Suprapubic skin (tissue), 4 donors: ENCODE data around the gene MIPOL1. TPM values are rescaled to one million over a fixed set of nuclear protein-coding genes. Genes with fewer than 3 reads are reported as not detected.
"Not testable (repeated sequence)": the region's sequence is repeated elsewhere in the genome, so short reads cannot be mapped to it uniquely, and the experiment has no call there.

Experiments
- DNase-seq, 2 donors: peaks; one replicate each; pipeline ENCODE4 v3.0.0-alpha.2; 2019; ENCODE audit warnings: low spot score in 2 of 2
- H3K27ac ChIP-seq: fragments of 200-600 bp; sonication (generic); one replicate; pipeline ENCODE4 v1.5.1; 2019
- H3K27me3 ChIP-seq: fragments of 200-600 bp; sonication (generic); one replicate; pipeline ENCODE4 v1.5.1; 2019
- H3K36me3 ChIP-seq: fragments of 200-600 bp; sonication (generic); one replicate; pipeline ENCODE4 v1.5.1; 2019
- H3K4me1 ChIP-seq: fragments of 200-600 bp; sonication (generic); one replicate; pipeline ENCODE4 v1.5.1; 2019
- H3K4me3 ChIP-seq: fragments of 200-600 bp; sonication (generic); one replicate; pipeline ENCODE4 v1.5.1; 2019; ENCODE audit warnings: mild to moderate bottlenecking
- H3K9me3 ChIP-seq: fragments of 200-600 bp; sonication (generic); one replicate; pipeline ENCODE4 v1.5.1; 2019
- CTCF ChIP-seq, 2 donors: fragments of 200-600 bp in 1 of 2; fragments of 450-650 bp in 1 of 2; sonication (generic) in 1 of 2; IDR thresholded peaks; one replicate each; pipeline ENCODE4 v1.5.1; 2016 to 2019; ENCODE audit warnings: antibody characterized with exemption in 2 of 2, mild to moderate bottlenecking in 1 of 2, moderate library complexity in 1 of 2
- EP300 ChIP-seq: sonication (generic); formaldehyde crosslinking; IDR thresholded peaks from one replicate; pipeline ENCODE4 v1.6.1; 2017; ENCODE audit warnings: antibody characterized with exemption
- POLR2A ChIP-seq, 2 donors: fragments of 450-650 bp; IDR thresholded peaks; one replicate each; pipeline ENCODE4 v1.6.1; 2017; ENCODE audit warnings: antibody characterized with exemption in 2 of 2, mild to moderate bottlenecking in 2 of 2, moderate library complexity in 2 of 2
- POLR2AphosphoS5 ChIP-seq, 3 donors: sonication (generic); formaldehyde crosslinking; IDR thresholded peaks; one replicate each; pipeline ENCODE4 v1.6.1; 2017; ENCODE audit warnings: antibody characterized with exemption in 3 of 3
- WGBS: methylation state at CpG from one replicate; pipeline ENCODE4 v1.1.5; 2018; 5-methylcytosine and 5-hydroxymethylcytosine counted together
- total RNA-seq, 4 donors: library from RNA; depleted of rRNA; stranded (reverse); fragments of >200 nt; gene quantifications; one replicate each; pipeline ENCODE4 v1.1.0, GENCODE V29; 2016

Gene MIPOL1
- total RNA-seq, 4 donors from 2014 or later: 3.5 to 12.7 (median 7.6) TPM

- H3K9me3 ChIP-seq: no peaks in the 10 kb centered on the region
- no peaks in the 10 kb centered on the region for H3K27me3 ChIP-seq
- TF ChIP-seq POLR2A (IDR thresholded peaks at IDR 0.05) (no peak), EP300 (no peak), CTCF (IDR thresholded peaks at IDR 0.05) (no peak), POLR2AphosphoS5 (IDR thresholded peaks at IDR 0.05) (no peak)
- no peaks in the 10 kb centered on the region for H3K4me1 ChIP-seq
- 48% methylated on average over 6 of the region's 6 CpGs for WGBS
- H3K36me3 ChIP-seq: no peaks in the 10 kb centered on the region
- no peak overlapping the region for H3K4me3 ChIP-seq
- no peak for DNase-seq
- no peak overlapping the region for H3K27ac ChIP-seq
Observed at GRCh38 chr14:37546621-37547447, 349.1 kb downstream of the MIPOL1 start.

GRCh38 chr14:37550511-37550910 lies 352.8 kb downstream of the MIPOL1 start:
- H3K36me3 ChIP-seq: no peaks in the 10 kb centered on the region
- H3K9me3 ChIP-seq: no peaks in the 10 kb centered on the region
- H3K27me3 ChIP-seq: no peaks in the 10 kb centered on the region
- TF ChIP-seq EP300: no peak
- no peak for TF ChIP-seq POLR2AphosphoS5 (IDR thresholded peaks at IDR 0.05)
- TF ChIP-seq POLR2A (IDR thresholded peaks at IDR 0.05): no peak
- TF ChIP-seq CTCF (IDR thresholded peaks at IDR 0.05): no peak
- DNase-seq: no peak
- 51% methylated on average over 5 of the region's 5 CpGs for WGBS
- no peak overlapping the region for H3K27ac ChIP-seq
- H3K4me3 ChIP-seq: no peak overlapping the region
- no peaks in the 10 kb centered on the region for H3K4me1 ChIP-seq

- Histone ChIP-seq H3K4me3 (no peak overlapping the region), H3K4me1 (no peaks in the 10 kb centered on the region), H3K27ac (no peak overlapping the region), H3K9me3 (no peaks in the 10 kb centered on the region), H3K36me3 (no peaks in the 10 kb centered on the region), H3K27me3 (no peaks in the 10 kb centered on the region)
- TF ChIP-seq POLR2AphosphoS5 (IDR thresholded peaks at IDR 0.05): no peak
- TF ChIP-seq POLR2A (IDR thresholded peaks at IDR 0.05): no peak
- DNase-seq: no peak
- 92% methylated on average over 1 of the region's 1 CpG for WGBS
Observed at GRCh38 chr14:37551119-37551518, 353.4 kb downstream of the MIPOL1 start.

GRCh38 chr14:37553935-37554550 lies 356.3 kb downstream of the MIPOL1 start:
- 83% methylated on average over 1 of the region's 1 CpG for WGBS
- no peak for DNase-seq

GRCh38 chr14:37555596-37555995 lies 357.9 kb downstream of the MIPOL1 start:
- H3K9me3 ChIP-seq, H3K27me3 ChIP-seq, H3K36me3 ChIP-seq, DNase-seq, H3K4me1 ChIP-seq, H3K27ac ChIP-seq, H3K4me3 ChIP-seq: not testable (repeated sequence)
- no CpG with 5 or more reads among the region's 33 CpGs for WGBS

More at GRCh38 chr14:37553935-37554550, 356.3 kb downstream of the MIPOL1 start:
- H3K4me3 ChIP-seq: no peak overlapping the region
- H3K9me3 ChIP-seq: no peaks in the 10 kb centered on the region
- no peaks in the 10 kb centered on the region for H3K36me3 ChIP-seq
- no peaks in the 10 kb centered on the region for H3K27me3 ChIP-seq
- H3K4me1 ChIP-seq: no peaks in the 10 kb centered on the region
- H3K27ac ChIP-seq: no peak overlapping the region
- TF ChIP-seq EP300 (no peak), POLR2A (IDR thresholded peaks at IDR 0.05) (no peak), CTCF (IDR thresholded peaks at IDR 0.05) (no peak), POLR2AphosphoS5 (IDR thresholded peaks at IDR 0.05) (no peak)

- Histone ChIP-seq H3K9me3 (no peaks in the 10 kb centered on the region), H3K36me3 (no peaks in the 10 kb centered on the region), H3K4me1 (no peaks in the 10 kb centered on the region), H3K27me3 (no peaks in the 10 kb centered on the region), H3K27ac (no peak overlapping the region), H3K4me3 (no peak overlapping the region)
- no peak for DNase-seq
- 93% methylated on average over 4 of the region's 4 CpGs for WGBS
- TF ChIP-seq CTCF (IDR thresholded peaks at IDR 0.05) (no peak), EP300 (no peak), POLR2A (IDR thresholded peaks at IDR 0.05) (no peak), POLR2AphosphoS5 (IDR thresholded peaks at IDR 0.05) (no peak)
Observed at GRCh38 chr14:37558740-37559139, 361.0 kb downstream of the MIPOL1 start.
